ENCODE results near the gene LPXN.

LPXN gene

DNA sequence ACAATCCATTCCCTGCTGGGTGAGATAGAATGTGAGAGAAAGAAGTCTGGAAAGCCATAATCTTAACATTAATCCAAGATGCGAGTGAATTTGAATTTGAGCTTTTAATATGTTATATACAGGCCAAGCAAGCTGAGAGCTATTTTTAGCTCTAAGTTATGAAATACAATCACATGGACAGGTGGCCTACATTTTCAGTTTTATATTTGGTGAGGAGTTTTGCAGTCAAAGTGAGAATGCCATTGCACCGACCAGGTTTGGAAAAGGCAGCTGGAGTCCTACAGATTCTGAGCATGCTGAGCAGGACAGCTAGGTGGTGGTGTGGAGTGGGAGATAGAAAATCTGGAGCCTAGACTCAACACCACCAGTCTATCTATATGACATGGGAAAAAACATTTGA is 79.8 kb downstream of the LPXN start:
- TF ChIP-seq TAF1 (IDR thresholded peaks at IDR 0.05; ENCODE audit: low read depth) (no peak), EP300 (IDR thresholded peaks at IDR 0.05; ENCODE audit: borderline replicate concordance) (no peak), YY1 (IDR thresholded peaks at IDR 0.05; ENCODE audit: low read depth) (no peak), EGR1 (IDR thresholded peaks at IDR 0.05) (no peak), REST (IDR thresholded peaks at IDR 0.05; ENCODE audit: low read depth) (no peak), TCF12 (IDR thresholded peaks at IDR 0.05; ENCODE audit: low read depth) (no peak), TEAD4 (IDR thresholded peaks at IDR 0.05) (no peak), USF1 (IDR thresholded peaks at IDR 0.05) (no peak), RAD21 (IDR thresholded peaks at IDR 0.05; ENCODE audit: low read depth) (no peak), CEBPB (IDR thresholded peaks at IDR 0.05) (no peak), CREB1 (IDR thresholded peaks at IDR 0.05; ENCODE audit: low read depth) (no peak), FOXM1 (IDR thresholded peaks at IDR 0.05; ENCODE audit: borderline replicate concordance, low read depth) (no peak), NFIC (IDR thresholded peaks at IDR 0.05) (no peak), ZBTB7A (IDR thresholded peaks at IDR 0.05; ENCODE audit: low read depth) (no peak)
- TF ChIP-seq, protein P1, sequence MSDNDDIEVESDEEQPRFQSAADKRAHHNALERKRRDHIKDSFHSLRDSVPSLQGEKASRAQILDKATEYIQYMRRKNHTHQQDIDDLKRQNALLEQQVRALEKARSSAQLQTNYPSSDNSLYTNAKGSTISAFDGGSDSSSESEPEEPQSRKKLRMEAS (IDR thresholded peaks at IDR 0.05) = no peak

DNA sequence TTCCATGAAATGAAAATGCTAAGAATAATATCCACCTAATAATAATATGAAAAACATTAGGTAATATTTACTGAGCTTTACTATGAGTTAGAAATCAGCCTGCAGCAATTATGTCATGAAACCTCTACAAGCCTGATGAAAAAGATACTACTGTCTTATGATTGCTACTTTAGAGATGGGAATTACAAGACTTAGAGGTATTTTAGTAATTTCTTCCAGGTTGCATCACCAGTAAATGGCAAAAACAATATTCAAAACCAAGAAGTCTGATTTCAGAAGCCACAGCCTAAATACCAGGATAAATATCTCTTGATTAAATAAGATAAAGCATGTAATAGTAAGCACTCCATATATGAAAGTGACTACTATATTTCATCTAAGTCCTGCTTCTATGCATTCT is 81.6 kb downstream of the LPXN start:
- no peak for TF ChIP-seq FOXM1 (IDR thresholded peaks at IDR 0.05; ENCODE audit: borderline replicate concordance, low read depth)
- TF ChIP-seq EP300 (IDR thresholded peaks at IDR 0.05; ENCODE audit: borderline replicate concordance) = no peak
- TF ChIP-seq TAF1 (IDR thresholded peaks at IDR 0.05; ENCODE audit: low read depth) = no peak
- no peak for TF ChIP-seq USF1 (IDR thresholded peaks at IDR 0.05)
- no peak for TF ChIP-seq ZBTB7A (IDR thresholded peaks at IDR 0.05; ENCODE audit: low read depth)
- no peak for TF ChIP-seq REST (IDR thresholded peaks at IDR 0.05; ENCODE audit: low read depth)
- TF ChIP-seq NFIC (IDR thresholded peaks at IDR 0.05) = no peak
- TF ChIP-seq CREB1 (IDR thresholded peaks at IDR 0.05; ENCODE audit: low read depth) = no peak
- no peak for TF ChIP-seq TEAD4 (IDR thresholded peaks at IDR 0.05)
- TF ChIP-seq EGR1 (IDR thresholded peaks at IDR 0.05) = no peak
- no peak for TF ChIP-seq RAD21 (IDR thresholded peaks at IDR 0.05; ENCODE audit: low read depth)
- no peak for TF ChIP-seq CEBPB (IDR thresholded peaks at IDR 0.05)

DNA sequence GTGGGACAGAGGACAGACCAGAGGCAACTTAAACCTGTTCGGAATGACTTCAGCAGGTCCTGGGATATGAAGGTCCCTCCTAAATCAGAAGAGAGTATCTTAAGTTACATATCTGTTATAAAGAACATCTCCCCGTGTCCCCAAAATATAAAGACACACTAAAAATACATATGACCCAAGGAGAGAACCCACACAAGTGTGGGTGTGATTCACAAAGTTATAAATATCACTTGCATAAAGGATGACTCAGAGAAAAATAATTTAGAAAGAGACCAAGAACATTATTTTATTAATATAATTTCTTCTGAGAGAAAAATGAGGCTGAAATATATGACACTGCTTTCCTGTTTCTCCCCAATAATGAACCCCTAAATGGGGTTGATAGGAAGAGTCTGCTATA is 82.0 kb downstream of the LPXN start:
- TF ChIP-seq, protein P1 (IDR thresholded peaks at IDR 0.05) = no peak
- no peak for TF ChIP-seq USF1 (IDR thresholded peaks at IDR 0.05)
- no peak for TF ChIP-seq RAD21 (IDR thresholded peaks at IDR 0.05; ENCODE audit: low read depth)
- no peak for TF ChIP-seq TAF1 (IDR thresholded peaks at IDR 0.05; ENCODE audit: low read depth)
- TF ChIP-seq EGR1 (IDR thresholded peaks at IDR 0.05) = no peak
- no peak for TF ChIP-seq FOXM1 (IDR thresholded peaks at IDR 0.05; ENCODE audit: borderline replicate concordance, low read depth)
- no peak for TF ChIP-seq NFIC (IDR thresholded peaks at IDR 0.05)
- TF ChIP-seq YY1 (IDR thresholded peaks at IDR 0.05; ENCODE audit: low read depth) = no peak
- TF ChIP-seq REST (IDR thresholded peaks at IDR 0.05; ENCODE audit: low read depth) = no peak
- no peak for TF ChIP-seq TCF12 (IDR thresholded peaks at IDR 0.05; ENCODE audit: low read depth)
- no peak for TF ChIP-seq CEBPB (IDR thresholded peaks at IDR 0.05)
- TF ChIP-seq EP300 (IDR thresholded peaks at IDR 0.05; ENCODE audit: borderline replicate concordance) = no peak

DNA sequence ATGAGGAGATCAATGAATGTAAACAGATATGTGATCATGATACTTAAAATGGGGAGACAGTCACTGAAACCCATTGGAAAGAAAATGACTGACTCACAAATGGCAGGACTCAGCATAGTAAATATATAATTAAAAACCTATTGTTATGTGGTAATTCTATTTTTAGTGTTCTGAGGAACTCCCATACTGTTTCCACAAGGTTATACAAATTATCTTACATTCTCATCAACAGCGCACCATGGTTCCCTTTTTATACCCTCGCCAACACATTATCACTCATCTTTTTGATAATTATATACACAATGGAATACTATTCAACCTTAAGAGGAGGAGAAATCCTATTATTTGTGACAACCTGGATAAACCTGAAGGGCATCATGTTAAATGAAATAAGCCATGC is 84.8 kb downstream of the LPXN start:
- TF ChIP-seq RAD21 (IDR thresholded peaks at IDR 0.05; ENCODE audit: low read depth) = no peak
- TF ChIP-seq FOXM1 (IDR thresholded peaks at IDR 0.05; ENCODE audit: borderline replicate concordance, low read depth) = no peak
- TF ChIP-seq, protein P1 (IDR thresholded peaks at IDR 0.05) = no peak

Data from Ishikawa (cell line).